IPS-11a (cell line): ENCODE measurements around the gene CERS5.
"Not testable (repeated sequence)": the region's sequence is repeated elsewhere in the genome, so short reads cannot be mapped to it uniquely, and the experiment has no call there.

Experiments
- H3K4me3 ChIP-seq: one replicate; pipeline ENCODE4 v1.5.1; 2013; ENCODE audit warnings: low read depth, low read length, control low read depth

The CERS5 gene

GRCh38 chr12:50187084-50187900 is 20.1 kb upstream of the CERS5 start:
- H3K4me3 ChIP-seq = no peak overlapping the region

DNA sequence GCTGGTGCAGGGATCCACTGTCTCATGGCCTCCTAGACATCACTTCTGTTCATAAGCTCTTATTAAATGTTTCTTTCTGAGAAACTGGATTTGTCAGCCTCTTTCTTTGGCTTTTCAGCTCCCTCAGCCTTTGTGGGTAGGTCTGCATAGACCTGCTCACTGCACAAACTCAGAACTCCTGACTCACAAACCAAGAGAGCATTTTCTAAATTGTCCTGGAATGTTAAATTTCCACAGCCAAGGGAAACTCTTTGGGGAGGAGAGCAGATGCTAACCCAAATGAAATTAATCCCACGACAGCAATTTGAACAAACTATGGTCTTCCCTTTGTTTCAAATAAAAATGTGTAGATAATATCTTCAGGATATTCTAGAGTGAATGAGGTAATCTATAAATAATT is 19.5 kb upstream of the CERS5 start:
- no peak overlapping the region for H3K4me3 ChIP-seq

DNA sequence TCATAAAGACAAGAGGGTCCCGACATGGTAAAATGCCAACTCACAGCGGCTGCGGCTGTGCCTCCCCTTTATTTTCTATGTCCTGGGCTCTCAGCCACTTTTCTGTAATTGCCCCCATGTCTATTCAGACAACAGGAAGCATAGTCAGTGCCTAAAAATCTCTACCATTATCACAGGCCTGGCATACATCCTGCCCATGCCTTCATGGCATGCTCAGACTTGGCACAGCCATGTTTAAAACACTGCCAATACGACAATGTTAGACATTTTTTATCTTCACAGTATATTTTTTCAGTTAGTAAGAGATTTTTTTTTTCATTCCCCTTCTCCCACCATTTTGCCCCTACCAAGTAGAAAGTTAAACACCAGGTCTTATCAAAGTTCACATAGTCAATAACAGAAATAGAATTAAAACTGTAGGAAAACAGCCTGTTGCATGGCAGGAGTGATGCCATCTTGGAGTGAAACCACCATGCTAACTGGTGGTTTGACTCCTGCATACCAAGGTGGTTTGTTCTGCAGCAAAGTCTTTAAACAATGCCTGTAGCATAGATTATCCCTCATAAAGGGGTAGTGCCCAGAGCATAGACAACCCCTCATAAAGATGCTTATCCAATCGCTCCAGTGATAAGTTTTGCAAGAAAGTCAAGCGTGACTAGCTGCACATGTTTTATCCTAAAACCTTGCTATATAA is 18.9 kb upstream of the CERS5 start:
- H3K4me3 ChIP-seq = no peak overlapping the region

DNA sequence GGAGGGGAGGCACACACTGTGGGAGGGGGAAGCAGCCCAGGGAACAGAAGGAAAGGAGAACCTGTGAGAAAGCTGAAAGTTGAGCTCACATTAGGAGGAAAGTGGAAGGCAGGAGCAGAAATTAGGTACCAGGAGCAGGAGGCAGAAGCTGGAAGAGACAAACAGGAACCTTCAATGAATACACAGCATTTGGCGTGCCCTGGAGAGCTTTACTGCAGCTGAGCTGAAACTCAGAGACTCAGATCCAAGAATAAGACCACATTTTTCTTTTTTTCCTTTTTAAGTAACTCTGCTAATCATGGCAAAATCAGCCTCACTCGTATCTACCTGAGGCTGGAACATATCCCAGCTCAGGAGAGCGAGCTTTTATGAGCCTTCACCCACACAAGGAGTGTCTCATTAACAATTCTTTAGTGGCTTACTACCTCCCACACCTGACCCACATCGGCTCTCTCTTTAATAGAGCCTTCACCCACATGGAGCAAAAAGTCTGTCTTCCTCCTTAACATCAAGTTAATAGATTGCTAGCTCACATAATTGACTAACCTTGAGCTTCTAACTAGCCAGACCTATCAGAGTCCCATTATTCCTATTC is 18.2 kb upstream of the CERS5 start:
- H3K4me3 ChIP-seq = no peak overlapping the region

GRCh38 chr12:50184261-50184660 is 17.1 kb upstream of the CERS5 start:
- no peak overlapping the region for H3K4me3 ChIP-seq

GRCh38 chr12:50182461-50182860 is 15.3 kb upstream of the CERS5 start:
- H3K4me3 ChIP-seq = no peak overlapping the region

GRCh38 chr12:50181691-50182090 is 14.5 kb upstream of the CERS5 start:
- no peak overlapping the region for H3K4me3 ChIP-seq

DNA sequence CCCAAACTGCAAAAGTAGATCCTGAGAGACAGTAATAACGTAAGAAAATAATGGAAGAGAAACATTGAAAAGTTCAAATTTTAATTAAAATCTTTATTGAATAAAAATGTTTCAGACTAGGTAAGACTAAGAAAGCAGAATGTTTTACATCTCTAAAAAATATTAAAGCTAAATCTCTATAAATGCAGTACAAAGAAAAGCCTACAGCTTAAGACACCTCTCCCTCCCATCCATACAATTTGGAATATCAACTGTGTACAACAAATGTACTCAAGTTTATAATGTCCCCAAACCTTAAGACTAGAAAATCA is 8.5 kb upstream of the CERS5 start:
- H3K4me3 ChIP-seq = no peak overlapping the region

DNA sequence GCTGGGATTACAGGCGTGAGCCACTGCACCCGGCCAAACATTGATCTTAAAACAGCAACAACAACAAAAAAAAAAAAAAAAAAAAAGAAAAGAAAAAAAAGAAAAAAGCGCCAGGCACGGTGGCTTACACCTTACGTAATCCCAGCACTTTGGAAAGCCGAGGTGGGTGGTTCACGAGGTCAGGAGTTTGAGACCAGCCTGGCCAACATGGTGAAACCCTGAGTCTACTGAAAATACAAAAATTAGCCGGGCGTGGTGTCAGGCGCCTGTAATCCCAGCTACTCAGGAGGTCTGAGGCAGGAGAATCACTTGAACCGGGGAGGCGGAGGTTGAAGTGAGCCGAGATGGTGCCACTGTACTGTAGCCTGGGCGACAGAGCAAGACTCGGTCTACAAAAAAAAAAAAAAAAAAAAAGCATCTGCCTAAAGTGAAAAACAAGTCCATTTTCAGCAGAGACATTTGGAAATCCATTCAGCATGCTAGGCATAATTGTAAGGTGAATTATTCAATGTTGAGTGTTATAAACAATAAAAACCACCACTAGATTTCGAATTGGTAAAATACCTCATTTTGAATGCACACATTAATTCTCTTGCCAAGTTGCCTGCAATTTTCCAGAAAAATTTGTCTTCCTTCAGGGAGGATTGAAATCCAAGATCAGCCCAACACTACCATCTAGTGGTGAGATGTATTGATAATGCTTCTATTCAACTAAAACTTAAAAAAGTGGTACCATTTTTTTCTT is 8.0 kb upstream of the CERS5 start:
- H3K4me3 ChIP-seq = no peak overlapping the region

- H3K4me3 ChIP-seq = peak overlapping the region; percentile 91
These were observed 445 bp downstream of the CERS5 start for GRCh38 chr12:50166799-50167048.

- H3K4me3 ChIP-seq = no peak overlapping the region
These were observed 2.2 kb downstream of the CERS5 start for GRCh38 chr12:50164963-50165362.

GRCh38 chr12:50162230-50162629 is 4.9 kb downstream of the CERS5 start:
- no peak overlapping the region for H3K4me3 ChIP-seq

- no peak overlapping the region for H3K4me3 ChIP-seq
These were observed 6.5 kb downstream of the CERS5 start for GRCh38 chr12:50160643-50161042.

DNA sequence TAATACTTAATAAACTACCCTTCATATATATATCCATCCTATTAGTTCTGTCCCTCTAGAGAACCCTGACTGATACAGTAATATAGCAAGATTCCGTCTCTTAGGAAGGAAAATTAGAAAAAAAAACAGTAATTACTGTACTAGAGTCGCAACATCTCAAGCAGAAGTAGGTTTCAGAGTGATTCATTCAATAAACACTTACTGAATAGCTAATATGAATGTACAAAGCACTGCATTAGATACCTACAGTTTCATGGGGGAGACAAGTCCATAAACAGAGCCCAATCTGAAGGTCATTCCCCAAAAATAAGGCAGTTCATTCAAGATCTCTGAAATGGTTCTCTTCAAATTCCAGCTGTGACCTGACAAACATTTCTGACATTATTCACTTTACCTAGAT is 9.9 kb downstream of the CERS5 start:
- H3K4me3 ChIP-seq = no peak overlapping the region

- H3K4me3 ChIP-seq = no peak overlapping the region
These were observed 10.5 kb downstream of the CERS5 start for GRCh38 chr12:50156641-50157040.

DNA sequence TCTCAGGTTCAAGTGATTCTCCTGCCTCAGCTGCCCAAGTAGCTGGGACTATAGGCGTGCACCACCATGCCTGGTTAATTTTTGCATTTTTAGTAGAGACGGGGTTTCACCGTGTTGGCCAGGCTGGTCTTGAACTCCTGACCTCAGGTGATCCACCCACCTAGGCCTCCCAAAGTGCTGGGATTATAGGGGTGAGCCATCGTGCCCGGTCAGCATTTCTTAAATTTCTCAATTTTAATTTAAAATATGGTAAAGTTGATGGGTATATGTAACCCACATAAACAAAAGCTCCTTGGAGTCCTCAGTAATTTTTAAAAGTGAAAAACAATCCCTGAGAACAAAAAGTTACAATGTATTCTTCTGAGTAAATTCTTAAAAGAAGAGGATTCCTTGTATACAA is 12.2 kb downstream of the CERS5 start:
- H3K4me3 ChIP-seq = not testable (repeated sequence)

GRCh38 chr12:50151047-50151687 is 16.0 kb downstream of the CERS5 start:
- H3K4me3 ChIP-seq = no peak overlapping the region

DNA sequence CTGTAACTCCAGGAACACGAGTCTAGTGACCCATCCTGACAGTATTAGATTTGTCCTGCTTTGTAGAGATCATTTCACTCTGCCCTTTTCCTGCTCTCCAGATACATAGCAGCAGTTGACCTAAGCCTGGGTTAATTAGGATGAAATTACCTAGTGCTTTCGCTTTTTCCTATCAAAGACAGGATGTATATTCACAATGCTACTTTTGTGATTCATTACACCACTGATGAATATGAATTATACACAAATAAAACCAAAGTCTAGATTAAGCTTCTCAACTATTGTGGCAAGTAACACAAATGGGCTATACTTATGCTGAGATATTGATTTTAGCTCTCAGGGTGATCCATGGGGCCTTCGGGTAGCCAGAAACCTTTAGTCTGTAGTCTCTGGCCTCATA is 17.9 kb downstream of the CERS5 start:
- H3K4me3 ChIP-seq = no peak overlapping the region

DNA sequence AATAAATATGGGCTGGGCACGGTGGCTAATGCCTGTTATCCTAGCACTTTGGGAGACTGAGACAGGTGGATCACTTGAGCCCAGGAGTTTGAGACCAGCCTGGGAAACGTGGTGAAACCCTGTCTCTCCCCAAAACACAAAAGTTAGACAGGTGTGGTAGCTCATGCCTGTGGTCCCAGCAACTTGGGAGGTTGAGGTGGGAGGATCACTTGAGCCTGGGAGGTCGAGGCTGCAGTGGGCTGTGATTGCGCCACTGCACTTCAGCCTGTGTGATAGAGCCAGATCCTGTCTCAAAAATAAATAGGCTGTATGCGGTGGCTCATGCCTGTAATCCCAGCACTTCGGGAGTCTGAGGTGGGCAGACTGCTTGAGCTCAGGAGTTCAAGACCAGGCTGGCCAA is 19.2 kb downstream of the CERS5 start:
- H3K4me3 ChIP-seq = not testable (repeated sequence)

DNA sequence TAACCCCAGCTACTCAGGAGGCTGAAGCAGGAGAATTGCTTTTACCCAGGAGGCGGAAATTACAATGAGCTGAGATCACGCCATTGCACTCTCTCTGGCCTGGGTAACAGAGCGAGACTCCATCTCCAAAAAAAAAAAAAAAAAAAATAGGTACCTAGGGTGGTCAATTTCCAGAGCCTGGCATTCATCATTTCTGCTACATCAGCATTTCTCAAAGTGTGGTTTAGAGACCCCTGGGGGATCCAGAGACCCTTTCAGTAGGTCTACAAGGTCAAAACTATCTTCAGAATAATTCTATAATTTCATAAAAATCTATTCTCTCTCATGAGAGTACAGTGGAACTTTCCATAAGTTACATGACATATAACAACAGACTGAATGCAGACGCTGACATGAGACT is 19.9 kb downstream of the CERS5 start:
- no peak overlapping the region for H3K4me3 ChIP-seq

GRCh38 chr12:50145439-50145838 is 21.7 kb downstream of the CERS5 start:
- no peak overlapping the region for H3K4me3 ChIP-seq
